ENCODE measurements around the gene XRCC4. TPM values are rescaled to one million over a fixed set of nuclear protein-coding genes. Genes with fewer than 3 reads are reported as not detected.

The XRCC4 gene
- total RNA-seq, 1 donor from 2014 or later = 10.2 TPM

DNA sequence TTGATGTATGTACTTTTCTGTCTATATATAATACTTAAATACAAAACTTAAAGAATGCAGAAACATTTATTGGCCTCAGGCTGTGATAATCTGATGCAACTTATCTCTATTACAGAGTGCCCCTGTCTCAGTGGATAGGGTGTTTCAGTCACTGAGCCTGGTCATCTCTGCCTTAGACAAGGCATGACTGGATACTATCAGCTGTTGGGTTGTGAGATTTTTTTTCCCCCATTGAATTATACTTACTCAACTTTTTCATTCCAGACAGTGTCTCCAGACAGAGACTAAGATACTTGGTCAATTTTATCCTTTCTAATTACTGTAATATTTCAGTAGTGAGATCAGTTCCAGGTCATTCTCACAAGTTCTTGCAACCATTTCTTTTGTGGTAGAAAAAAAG lies 26.7 kb downstream of the XRCC4 start:
- H3K27me3 Mint-ChIP-seq (ENCODE audit: insufficient read depth) = no peaks in the 10 kb centered on the region
- H3K9me3 Mint-ChIP-seq = no peaks in the 10 kb centered on the region
- H3K4me3 Mint-ChIP-seq = no peak overlapping the region
- intact Hi-C loops (cut with micrococcal nuclease) = no loop called here
- H3K27ac Mint-ChIP-seq = no peak overlapping the region
- H3K4me1 Mint-ChIP-seq (ENCODE audit: low read depth) = no peaks in the 10 kb centered on the region
- DNase-seq (ENCODE audit: low spot score) = no peak
- H3K36me3 Mint-ChIP-seq (ENCODE audit: low read depth) = no peaks in the 10 kb centered on the region

- no peak for DNase-seq (ENCODE audit: low spot score)
- intact Hi-C loops (cut with micrococcal nuclease) = no loop called here
- H3K4me3 Mint-ChIP-seq = no peak overlapping the region
- no peak overlapping the region for H3K27ac Mint-ChIP-seq
- peaks cover 8% of the 10 kb centered on the region for H3K9me3 Mint-ChIP-seq
- H3K4me1 Mint-ChIP-seq (ENCODE audit: low read depth) = no peaks in the 10 kb centered on the region
- peaks cover 8% of the 10 kb centered on the region for H3K36me3 Mint-ChIP-seq (ENCODE audit: low read depth)
- H3K27me3 Mint-ChIP-seq (ENCODE audit: insufficient read depth) = no peaks in the 10 kb centered on the region
Measured at GRCh38 chr5:83107692-83108420, 30.5 kb downstream of the XRCC4 start.

DNA sequence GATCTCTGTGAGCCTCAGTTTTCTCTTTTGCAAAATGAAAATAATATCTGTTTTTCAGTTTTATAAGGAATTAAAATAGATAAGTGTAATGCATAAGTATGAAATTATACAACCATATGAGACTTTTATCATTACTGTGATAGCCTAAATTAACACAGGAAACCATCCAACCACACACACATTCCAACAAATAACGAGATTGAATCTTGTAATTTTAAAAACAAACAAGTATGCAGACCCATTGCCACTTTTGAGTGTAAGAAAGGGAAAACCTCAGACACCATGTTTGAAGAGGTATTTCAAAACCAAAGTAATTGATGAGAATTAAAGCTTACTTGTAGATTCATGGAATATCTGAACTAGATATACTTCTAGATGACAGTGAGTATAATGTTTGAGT lies 32.0 kb downstream of the XRCC4 start:
- Mint-ChIP-seq H3K27me3 (ENCODE audit: insufficient read depth) (no peaks in the 10 kb centered on the region), H3K9me3 (peaks cover 12% of the 10 kb centered on the region), H3K4me3 (no peak overlapping the region), H3K27ac (no peak overlapping the region), H3K4me1 (ENCODE audit: low read depth) (no peaks in the 10 kb centered on the region), H3K36me3 (ENCODE audit: low read depth) (peaks cover 13% of the 10 kb centered on the region)
- intact Hi-C loops (cut with micrococcal nuclease) = no loop called here
- no peak for DNase-seq (ENCODE audit: low spot score)

DNA sequence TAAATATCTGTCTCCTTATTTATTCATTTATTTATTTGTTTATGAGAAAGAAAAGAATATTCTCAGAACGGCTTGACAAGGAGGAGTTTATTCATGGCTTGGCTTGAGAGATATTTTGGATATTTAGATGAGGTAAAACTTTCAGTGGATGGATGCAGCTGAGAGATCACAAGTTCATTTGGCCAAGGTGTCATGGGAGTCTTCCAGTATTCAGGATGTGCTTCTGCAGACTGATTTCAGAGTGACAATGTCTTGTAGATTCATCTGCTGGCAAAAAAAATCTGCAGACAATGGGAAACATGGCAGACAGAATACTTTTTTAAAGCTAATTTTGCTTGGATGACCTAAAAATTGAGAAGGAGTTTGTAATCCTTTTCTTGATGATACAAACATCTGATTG lies 38.5 kb downstream of the XRCC4 start:
- no peak overlapping the region for H3K27ac Mint-ChIP-seq
- no peak overlapping the region for H3K4me3 Mint-ChIP-seq
- no peaks in the 10 kb centered on the region for H3K4me1 Mint-ChIP-seq (ENCODE audit: low read depth)
- peaks cover 29% of the 10 kb centered on the region for H3K36me3 Mint-ChIP-seq (ENCODE audit: low read depth)
- intact Hi-C loops (cut with micrococcal nuclease) = no loop called here
- DNase-seq (ENCODE audit: low spot score) = no peak
- no peaks in the 10 kb centered on the region for H3K27me3 Mint-ChIP-seq (ENCODE audit: insufficient read depth)
- H3K9me3 Mint-ChIP-seq = peaks cover 21% of the 10 kb centered on the region

DNA sequence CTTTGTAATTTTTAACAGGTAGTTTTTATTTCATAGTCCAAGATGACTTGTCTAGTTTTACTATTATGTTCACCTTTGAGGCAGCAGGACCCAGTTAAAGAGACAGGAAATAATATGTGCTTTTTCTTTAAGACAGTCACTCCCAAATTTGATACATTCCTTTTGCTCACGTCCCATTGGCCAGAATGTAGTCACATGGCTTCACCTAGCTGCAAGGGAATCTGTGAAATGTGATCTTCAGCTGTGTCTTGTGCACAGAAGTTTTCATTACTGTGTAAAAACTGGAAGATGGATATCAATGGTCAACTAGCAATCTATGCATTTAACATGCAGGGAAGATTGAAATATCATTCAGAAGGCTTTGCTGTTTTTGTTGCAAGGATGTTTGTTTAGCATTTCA lies 41.1 kb downstream of the XRCC4 start:
- no peak for DNase-seq (ENCODE audit: low spot score)
- intact Hi-C loops (cut with micrococcal nuclease) = no loop called here
- Mint-ChIP-seq H3K27ac (no peak overlapping the region), H3K27me3 (ENCODE audit: insufficient read depth) (peaks cover 1% of the 10 kb centered on the region), H3K4me1 (ENCODE audit: low read depth) (no peaks in the 10 kb centered on the region), H3K9me3 (peaks cover 9% of the 10 kb centered on the region), H3K4me3 (no peak overlapping the region), H3K36me3 (ENCODE audit: low read depth) (peaks cover 17% of the 10 kb centered on the region)

DNA sequence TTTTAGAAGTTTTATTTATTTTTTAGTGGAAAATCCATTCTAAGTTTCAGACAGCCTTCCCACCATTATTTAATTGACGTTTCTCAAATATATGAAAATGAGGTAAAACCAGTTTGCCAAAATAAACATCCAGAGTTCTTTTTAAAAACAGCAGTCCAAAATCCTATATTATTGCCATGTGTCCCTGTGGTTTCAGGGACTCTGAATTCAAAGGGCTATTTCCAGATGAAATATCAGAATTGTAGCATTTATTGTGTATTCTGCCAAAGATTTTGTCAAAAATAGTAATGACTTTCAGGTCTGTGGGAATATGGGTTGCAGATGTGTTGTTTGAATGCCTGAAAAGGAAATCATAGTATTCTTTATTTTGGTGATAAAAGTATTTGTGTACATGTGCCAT lies 41.6 kb downstream of the XRCC4 start:
- intact Hi-C loops (cut with micrococcal nuclease) = no loop called here
- Mint-ChIP-seq H3K4me1 (ENCODE audit: low read depth) (no peaks in the 10 kb centered on the region), H3K27ac (no peak overlapping the region), H3K36me3 (ENCODE audit: low read depth) (peaks cover 17% of the 10 kb centered on the region), H3K27me3 (ENCODE audit: insufficient read depth) (peaks cover 1% of the 10 kb centered on the region), H3K9me3 (peaks cover 9% of the 10 kb centered on the region), H3K4me3 (no peak overlapping the region)
- DNase-seq (ENCODE audit: low spot score) = no peak

- Mint-ChIP-seq H3K4me3 (no peak overlapping the region), H3K36me3 (ENCODE audit: low read depth) (no peaks in the 10 kb centered on the region), H3K27me3 (ENCODE audit: insufficient read depth) (peaks cover 1% of the 10 kb centered on the region), H3K27ac (no peak overlapping the region), H3K9me3 (peaks cover 7% of the 10 kb centered on the region), H3K4me1 (ENCODE audit: low read depth) (no peaks in the 10 kb centered on the region)
- DNase-seq (ENCODE audit: low spot score) = no peak
- intact Hi-C loops (cut with micrococcal nuclease) = no loop called here
Measured at GRCh38 chr5:83124593-83124992, 47.2 kb downstream of the XRCC4 start.

DNA sequence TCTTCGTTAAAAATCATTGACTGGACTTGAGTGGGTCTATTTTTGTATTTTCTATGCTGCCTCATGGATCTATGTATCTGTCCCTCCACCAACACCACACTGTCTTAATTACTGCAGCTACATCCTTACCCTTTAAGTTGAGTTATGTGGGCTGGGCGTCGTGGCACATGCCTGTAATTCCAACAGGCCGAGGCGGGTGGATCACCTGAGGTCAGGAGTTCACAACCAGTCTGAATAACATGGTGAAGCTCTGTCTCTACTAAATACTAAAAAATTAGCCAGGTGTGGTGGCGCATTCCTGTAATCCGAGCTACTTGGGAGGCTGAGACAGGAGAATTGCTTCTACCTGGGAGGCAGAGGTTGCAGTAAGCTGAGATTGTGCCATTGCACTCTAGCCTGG lies 48.2 kb downstream of the XRCC4 start:
- no peak for DNase-seq (ENCODE audit: low spot score)
- H3K27ac Mint-ChIP-seq = no peak overlapping the region
- H3K4me3 Mint-ChIP-seq = no peak overlapping the region
- no peaks in the 10 kb centered on the region for H3K4me1 Mint-ChIP-seq (ENCODE audit: low read depth)
- intact Hi-C loops (cut with micrococcal nuclease) = no loop called here
- no peaks in the 10 kb centered on the region for H3K36me3 Mint-ChIP-seq (ENCODE audit: low read depth)
- peaks cover 1% of the 10 kb centered on the region for H3K27me3 Mint-ChIP-seq (ENCODE audit: insufficient read depth)
- H3K9me3 Mint-ChIP-seq = peaks cover 11% of the 10 kb centered on the region

DNA sequence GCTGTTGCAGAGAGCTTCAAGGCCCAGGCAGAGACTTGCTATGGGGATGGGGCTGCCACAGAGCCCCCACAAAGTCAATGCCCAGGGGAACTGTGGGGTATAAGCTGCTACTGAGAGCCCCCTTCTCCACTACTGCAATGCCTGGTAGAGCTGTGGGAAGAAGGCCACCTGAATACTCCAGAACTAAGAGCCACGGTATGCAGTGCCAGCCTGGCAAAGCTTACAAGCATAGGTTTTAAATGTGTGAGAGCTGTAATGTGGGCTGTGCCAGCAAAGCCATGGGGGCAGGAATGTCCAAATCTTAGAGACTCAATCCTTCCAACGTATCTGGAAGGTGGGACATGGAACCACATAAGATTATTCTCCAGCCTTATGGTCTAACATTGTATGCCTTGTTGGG lies 49.2 kb downstream of the XRCC4 start:
- peaks cover 1% of the 10 kb centered on the region for H3K36me3 Mint-ChIP-seq (ENCODE audit: low read depth)
- H3K4me1 Mint-ChIP-seq (ENCODE audit: low read depth) = no peaks in the 10 kb centered on the region
- no peak for DNase-seq (ENCODE audit: low spot score)
- no peak overlapping the region for H3K27ac Mint-ChIP-seq
- H3K4me3 Mint-ChIP-seq = no peak overlapping the region
- peaks cover 16% of the 10 kb centered on the region for H3K9me3 Mint-ChIP-seq
- intact Hi-C loops (cut with micrococcal nuclease) = no loop called here
- peaks cover 1% of the 10 kb centered on the region for H3K27me3 Mint-ChIP-seq (ENCODE audit: insufficient read depth)

DNA sequence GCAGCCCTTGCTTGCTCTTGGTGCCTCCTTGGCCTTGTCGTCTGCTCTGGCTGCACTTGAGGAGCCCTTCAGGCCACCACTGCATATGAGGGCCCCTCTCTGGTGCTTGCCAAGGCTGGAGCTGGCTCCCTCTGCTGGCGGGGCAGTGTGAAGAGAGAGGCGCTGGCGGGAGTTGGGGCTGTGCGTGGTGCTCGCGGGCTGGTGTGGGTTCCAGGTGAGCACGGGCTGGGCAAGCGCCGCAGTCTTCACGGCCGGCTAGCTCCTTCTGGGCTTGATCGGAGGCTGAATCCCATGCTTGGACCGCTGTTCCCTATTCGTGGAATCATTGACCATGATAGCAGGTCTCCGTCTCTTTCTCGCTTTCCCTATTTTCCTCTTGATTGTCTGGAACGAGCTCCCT lies 56.5 kb downstream of the XRCC4 start:
- no peaks in the 10 kb centered on the region for H3K27me3 Mint-ChIP-seq (ENCODE audit: insufficient read depth)
- H3K9me3 Mint-ChIP-seq = peaks cover 16% of the 10 kb centered on the region
- peaks cover 5% of the 10 kb centered on the region for H3K36me3 Mint-ChIP-seq (ENCODE audit: low read depth)
- intact Hi-C loops (cut with micrococcal nuclease) = no loop called here
- no peak overlapping the region for H3K27ac Mint-ChIP-seq
- H3K4me3 Mint-ChIP-seq = no peak overlapping the region
- no peak for DNase-seq (ENCODE audit: low spot score)
- H3K4me1 Mint-ChIP-seq (ENCODE audit: low read depth) = no peaks in the 10 kb centered on the region

DNA sequence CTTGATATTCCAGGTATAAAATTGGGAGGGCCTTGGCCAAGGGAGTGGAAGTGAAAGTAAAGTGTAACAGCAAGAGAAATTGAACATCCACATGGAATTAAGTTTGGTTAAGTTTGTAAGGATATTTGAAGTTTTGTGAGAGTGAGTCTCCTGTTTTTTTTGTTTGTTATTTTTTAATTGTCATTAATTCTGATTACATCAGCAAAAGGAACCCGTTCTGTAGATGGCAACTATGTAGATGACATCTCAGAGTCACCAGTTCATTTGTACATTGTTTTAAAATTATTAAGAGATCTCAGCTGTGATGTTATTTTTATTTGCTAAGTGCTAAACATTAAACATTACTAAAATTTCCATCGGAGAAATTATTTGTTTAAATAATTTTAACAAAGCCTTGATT lies 65.2 kb downstream of the XRCC4 start:
- DNase-seq (ENCODE audit: low spot score) = no peak
- no peaks in the 10 kb centered on the region for H3K4me1 Mint-ChIP-seq (ENCODE audit: low read depth)
- H3K36me3 Mint-ChIP-seq (ENCODE audit: low read depth) = no peaks in the 10 kb centered on the region
- H3K4me3 Mint-ChIP-seq = no peak overlapping the region
- no peaks in the 10 kb centered on the region for H3K9me3 Mint-ChIP-seq
- intact Hi-C loops (cut with micrococcal nuclease) = no loop called here
- no peaks in the 10 kb centered on the region for H3K27me3 Mint-ChIP-seq (ENCODE audit: insufficient read depth)
- H3K27ac Mint-ChIP-seq = no peak overlapping the region

DNA sequence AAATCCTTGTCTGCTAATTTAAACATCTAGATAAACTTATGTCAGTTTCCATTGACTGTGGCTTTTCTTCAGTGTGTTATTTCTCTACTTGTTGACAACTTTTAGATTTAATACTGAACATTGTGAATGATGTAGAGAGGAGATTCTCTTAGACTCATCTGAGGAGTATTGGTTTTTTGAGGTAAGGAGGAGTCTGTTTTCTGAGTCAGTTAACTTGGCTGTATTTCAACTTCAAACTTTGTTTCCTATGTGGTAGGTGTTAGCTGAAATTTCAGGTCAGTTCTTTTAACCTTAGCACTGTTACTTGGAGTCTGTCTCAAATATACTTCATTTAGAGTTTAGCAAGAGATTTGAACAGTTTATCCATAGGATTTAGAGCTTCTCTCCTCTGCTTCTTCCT lies 67.9 kb downstream of the XRCC4 start:
- H3K27ac Mint-ChIP-seq = no peak overlapping the region
- H3K27me3 Mint-ChIP-seq (ENCODE audit: insufficient read depth) = no peaks in the 10 kb centered on the region
- no peak for DNase-seq (ENCODE audit: low spot score)
- H3K4me1 Mint-ChIP-seq (ENCODE audit: low read depth) = no peaks in the 10 kb centered on the region
- no peak overlapping the region for H3K4me3 Mint-ChIP-seq
- H3K9me3 Mint-ChIP-seq = no peaks in the 10 kb centered on the region
- no peaks in the 10 kb centered on the region for H3K36me3 Mint-ChIP-seq (ENCODE audit: low read depth)
- intact Hi-C loops (cut with micrococcal nuclease) = no loop called here

DNA sequence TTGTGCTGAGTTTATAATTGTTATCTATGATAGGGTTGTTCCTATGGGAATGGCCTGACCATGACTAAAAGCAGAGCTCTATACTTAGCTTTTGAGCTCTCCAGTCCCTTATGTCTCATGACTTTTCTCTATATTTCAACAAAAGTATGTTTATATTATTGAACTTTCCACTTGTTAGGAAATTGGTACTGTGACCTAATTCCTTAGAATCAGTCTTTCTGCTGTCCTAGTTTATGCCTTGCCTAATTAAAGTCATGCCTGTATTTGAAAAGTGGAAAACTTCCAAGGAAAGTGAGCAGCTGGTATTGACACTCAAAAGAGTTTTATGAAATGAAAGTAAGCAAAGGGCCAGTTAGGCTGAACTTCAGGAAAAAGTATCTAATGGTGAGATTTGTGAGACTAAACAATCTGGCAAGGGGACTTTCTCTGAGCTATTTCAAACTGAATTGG lies 68.6 kb downstream of the XRCC4 start:
- intact Hi-C loops (cut with micrococcal nuclease) = no loop called here
- H3K4me3 Mint-ChIP-seq = no peak overlapping the region
- H3K36me3 Mint-ChIP-seq (ENCODE audit: low read depth) = no peaks in the 10 kb centered on the region
- no peaks in the 10 kb centered on the region for H3K9me3 Mint-ChIP-seq
- no peak for DNase-seq (ENCODE audit: low spot score)
- no peaks in the 10 kb centered on the region for H3K27me3 Mint-ChIP-seq (ENCODE audit: insufficient read depth)
- H3K4me1 Mint-ChIP-seq (ENCODE audit: low read depth) = no peaks in the 10 kb centered on the region
- no peak overlapping the region for H3K27ac Mint-ChIP-seq

- Mint-ChIP-seq H3K27ac (no peak overlapping the region), H3K4me3 (no peak overlapping the region), H3K4me1 (ENCODE audit: low read depth) (no peaks in the 10 kb centered on the region), H3K9me3 (no peaks in the 10 kb centered on the region), H3K36me3 (ENCODE audit: low read depth) (no peaks in the 10 kb centered on the region), H3K27me3 (ENCODE audit: insufficient read depth) (no peaks in the 10 kb centered on the region)
- intact Hi-C loops (cut with micrococcal nuclease) = no loop called here
- no peak for DNase-seq (ENCODE audit: low spot score)
Measured at GRCh38 chr5:83146441-83146840, 69.1 kb downstream of the XRCC4 start.
